Neural cell (in vitro differentiated cells): Measurements from ENCODE around the gene SLC25A40.

Source experiments
- CTCF ChIP-seq: fragments of 450-650 bp; IDR thresholded peaks from 2 replicates; pipeline ENCODE4 v1.5.1; 2014; ENCODE audit warnings: antibody characterized with exemption, mild to moderate bottlenecking, moderate library complexity; ENCODE audit not compliant: poor library complexity, severe bottlenecking
- EP300 ChIP-seq: fragments of 450-650 bp; conservative IDR thresholded peaks from 2 replicates; pipeline ENCODE4 v1.6.1; 2014; ENCODE audit warnings: antibody characterized with exemption, mild to moderate bottlenecking, moderate library complexity; ENCODE audit not compliant: poor library complexity, severe bottlenecking
- EZH2 ChIP-seq: fragments of 200-600, 300-800 bp; shearing (Covaris generic), sonication (generic); IDR thresholded peaks from 2 replicates; pipeline ENCODE4 v1.6.1; 2014; ENCODE audit warnings: antibody characterized with exemption, low read length, borderline replicate concordance, mild to moderate bottlenecking; ENCODE audit not compliant: insufficient read depth, poor library complexity, severe bottlenecking
- MXI1 ChIP-seq: fragments of 450-650 bp; conservative IDR thresholded peaks from 2 replicates; pipeline ENCODE4 v1.6.1; 2014; ENCODE audit warnings: antibody characterized with exemption, mild to moderate bottlenecking; ENCODE audit not compliant: poor library complexity, severe bottlenecking
- POLR2AphosphoS5 ChIP-seq: IDR thresholded peaks from 2 replicates; pipeline ENCODE4 v1.6.1; 2012
- RAD21 ChIP-seq: fragments of 450-650 bp; conservative IDR thresholded peaks from 2 replicates; pipeline ENCODE4 v1.6.1; 2014; ENCODE audit warnings: antibody characterized with exemption, mild to moderate bottlenecking, moderate library complexity
- REST ChIP-seq: IDR thresholded peaks from 2 replicates; pipeline ENCODE4 v1.6.1; 2012; ENCODE audit warnings: borderline replicate concordance
- SMC3 ChIP-seq: fragments of 450-650 bp; conservative IDR thresholded peaks from 2 replicates; pipeline ENCODE4 v1.6.1; 2014; ENCODE audit warnings: antibody characterized with exemption, mild to moderate bottlenecking, moderate library complexity; ENCODE audit not compliant: poor library complexity
- TAF1 ChIP-seq: IDR thresholded peaks from 2 replicates; pipeline ENCODE4 v1.6.1; 2012; ENCODE audit warnings: low read depth

DNA sequence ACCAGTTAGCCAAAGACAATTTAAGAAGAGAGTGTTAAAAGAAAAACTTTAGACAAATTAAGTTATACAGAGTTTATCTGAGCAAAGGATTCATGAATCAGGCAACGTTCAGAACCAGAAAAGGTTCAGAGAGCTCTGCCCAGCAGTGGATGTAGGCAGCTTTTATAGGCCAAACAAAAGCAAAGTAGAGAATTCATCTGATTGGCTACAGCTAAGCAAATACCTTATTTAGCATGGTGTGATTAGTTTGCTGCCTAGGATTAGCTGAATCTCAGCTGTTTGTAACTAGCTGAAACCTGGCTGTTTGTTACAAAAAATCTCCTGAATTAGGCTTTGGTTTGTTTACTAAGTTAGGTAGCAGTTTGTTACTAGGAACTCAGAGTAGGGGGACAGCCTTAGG is 66.0 kb downstream of the SLC25A40 start:
- TF ChIP-seq EZH2 = no peak
- TF ChIP-seq REST = no peak
- no peak for TF ChIP-seq CTCF
- TF ChIP-seq SMC3 = no peak
- no peak for TF ChIP-seq TAF1
- no peak for TF ChIP-seq POLR2AphosphoS5
- TF ChIP-seq RAD21 = no peak
- no peak for TF ChIP-seq EP300
- no peak for TF ChIP-seq MXI1
